ENCODE data around the gene TMPRSS15.

- TF ChIP-seq CTCF (conservative IDR thresholded peaks at IDR 0.05 in 1 of 2, IDR thresholded peaks at IDR 0.05 in 1 of 2; ENCODE audit: extremely low read depth in 1 of 2, insufficient read depth in 1 of 2, low read depth in 1 of 2, low read length in 2 of 2), result no peak
- TF ChIP-seq EZH2 (IDR thresholded peaks at IDR 0.05; ENCODE audit: borderline replicate concordance, low read length), result no peak
Observed at GRCh38 chr21:18253799-18254198, 149.8 kb downstream of the TMPRSS15 start.
